Gastrocnemius medialis (tissue), 4 donors: ENCODE results near the gene CDKAL1. TPM values are rescaled to one million over a fixed set of nuclear protein-coding genes. Genes with fewer than 3 reads are reported as not detected.

Experiments
- ATAC-seq, 2 donors: fragments of 150-250 bp; one replicate each; pipeline ENCODE4 v1.9.1; 2016
- DNase-seq, 2 donors: peaks; one replicate each; pipeline ENCODE4 v3.0.0-alpha.2; 2019
- H3K27ac ChIP-seq, 4 donors: fragments of 200-600 bp; sonication (generic); 1 replicate in 1 of 4; 2 replicates in 3 of 4; pipeline ENCODE4 v1.5.1; 2016 to 2018; ENCODE audit warnings: mild to moderate bottlenecking in 2 of 4, moderate library complexity in 1 of 4
- H3K27me3 ChIP-seq, 3 donors: fragments of 200-600 bp; sonication (generic) in 2 of 3; 1 replicate in 1 of 3; 2 replicates in 2 of 3; pipeline versions ENCODE4 v1.5.1 to v1.6.0; 2016 to 2019; ENCODE audit warnings: mild to moderate bottlenecking in 1 of 3, moderate library complexity in 1 of 3
- H3K36me3 ChIP-seq, 2 donors: fragments of 200-600 bp; sonication (generic) in 1 of 2; one replicate each; pipeline ENCODE4 v1.5.1; 2017 to 2018
- H3K4me1 ChIP-seq, 2 donors: fragments of 200-600 bp; sonication (generic) in 1 of 2; one replicate each; pipeline ENCODE4 v1.5.1; 2016 to 2017; ENCODE audit warnings: mild to moderate bottlenecking in 2 of 2
- H3K4me3 ChIP-seq, 4 donors: fragments of 200-600 bp; sonication (generic) in 3 of 4; 1 replicate in 1 of 4; 2 replicates in 3 of 4; pipeline ENCODE4 v1.5.1; 2016 to 2019; ENCODE audit warnings: mild to moderate bottlenecking in 2 of 4
- H3K9me3 ChIP-seq, 3 donors: fragments of 200-600 bp; sonication (generic) in 2 of 3; 1 replicate in 1 of 3; 2 replicates in 2 of 3; pipeline ENCODE4 v1.5.1; 2016 to 2019
- CTCF ChIP-seq, 5 experiments: fragments of 450-650 bp in 3 of 5; fragments of 200-600 bp in 2 of 5; sonication (generic) in 2 of 5; IDR thresholded peaks in 4 of 5; conservative IDR thresholded peaks in 1 of 5; 1 replicate in 4 of 5; 2 replicates in 1 of 5; pipeline ENCODE4 v1.5.1; 2016 to 2019; ENCODE audit warnings: antibody characterized with exemption in 5 of 5, mild to moderate bottlenecking in 3 of 5, moderate library complexity in 3 of 5
- POLR2A ChIP-seq, 2 donors: fragments of 450-650 bp; IDR thresholded peaks; one replicate each; pipeline ENCODE4 v1.6.1; 2017; ENCODE audit warnings: antibody characterized with exemption in 2 of 2, mild to moderate bottlenecking in 2 of 2, moderate library complexity in 2 of 2
- in situ Hi-C, 4 donors: fragments of 200-750 bp; cut with MboI; loops; one replicate each; pipeline versions ENCODE4 v1.15.0 to v1.8.0; 2017; ENCODE audit warnings: low sequenced_read_pairs in 4 of 4
- intact Hi-C: fragments of 100-400 bp; cut with DNase I; formaldehyde crosslinking; loops from one replicate; pipeline ENCODE4 v1.15.1; 2023; ENCODE audit warnings: low total_unique reads
- total RNA-seq, 4 donors: library from RNA; depleted of rRNA; stranded (reverse); fragments of >200 nt; gene quantifications; one replicate each; pipeline versions ENCODE4 v1.1.0 to v1.2.3, GENCODE V29; 2016

CDKAL1 gene
- total RNA-seq, 4 donors from 2014 or later, result 9.6 to 17.0 (median 11.4) TPM

GRCh38 chr6:20797597-20797996, 263.3 kb downstream of the CDKAL1 start:
- Histone ChIP-seq H3K4me1 (no peaks in the 10 kb centered on the region), H3K36me3 (no peaks in the 10 kb centered on the region), H3K9me3 (no peaks in the 10 kb centered on the region), H3K27ac (no peak overlapping the region), H3K4me3 (no peak overlapping the region), H3K27me3 (no peaks in the 10 kb centered on the region)
- ATAC-seq, result no peak
- in situ Hi-C loops, result no loop called here
- no peak for DNase-seq
- TF ChIP-seq POLR2A (IDR thresholded peaks at IDR 0.05) (no peak), CTCF (IDR thresholded peaks at IDR 0.05 in 4 of 5, conservative IDR thresholded peaks at IDR 0.05 in 1 of 5) (no peak)
- intact Hi-C loops, result no loop called here

- Histone ChIP-seq H3K9me3 (no peaks in the 10 kb centered on the region), H3K4me1 (no peaks in the 10 kb centered on the region), H3K27me3 (no peaks in the 10 kb centered on the region), H3K27ac (no peak overlapping the region), H3K4me3 (no peak overlapping the region), H3K36me3 (no peaks in the 10 kb centered on the region)
- TF ChIP-seq POLR2A (IDR thresholded peaks at IDR 0.05) (no peak), CTCF (IDR thresholded peaks at IDR 0.05 in 4 of 5, conservative IDR thresholded peaks at IDR 0.05 in 1 of 5) (no peak)
- no peak for ATAC-seq
- DNase-seq, result no peak
- intact Hi-C loops (no loop called here), in situ Hi-C loops (no loop called here)
Observed at GRCh38 chr6:20800229-20800628, 266.0 kb downstream of the CDKAL1 start.

- ATAC-seq (no peak), DNase-seq (no peak)
- no peak overlapping the region for H3K4me3 ChIP-seq
- no peaks in the 10 kb centered on the region for H3K27me3 ChIP-seq
- intact Hi-C loops, result no loop called here
- no peaks in the 10 kb centered on the region for H3K4me1 ChIP-seq
- in situ Hi-C loops, result no loop called here
- no peaks in the 10 kb centered on the region for H3K9me3 ChIP-seq
- no peaks in the 10 kb centered on the region for H3K36me3 ChIP-seq
- H3K27ac ChIP-seq, result no peak overlapping the region
- TF ChIP-seq POLR2A (IDR thresholded peaks at IDR 0.05) (no peak), CTCF (IDR thresholded peaks at IDR 0.05 in 4 of 5, conservative IDR thresholded peaks at IDR 0.05 in 1 of 5) (no peak)
Observed at GRCh38 chr6:20800653-20801052, 266.4 kb downstream of the CDKAL1 start.

- intact Hi-C loops (no loop called here), in situ Hi-C loops (no loop called here)
- ATAC-seq, result no peak
- Histone ChIP-seq H3K9me3 (no peaks in the 10 kb centered on the region), H3K4me1 (no peaks in the 10 kb centered on the region), H3K36me3 (no peaks in the 10 kb centered on the region), H3K27me3 (no peaks in the 10 kb centered on the region), H3K4me3 (no peak overlapping the region), H3K27ac (no peak overlapping the region)
- TF ChIP-seq CTCF (IDR thresholded peaks at IDR 0.05 in 4 of 5, conservative IDR thresholded peaks at IDR 0.05 in 1 of 5) (no peak), POLR2A (IDR thresholded peaks at IDR 0.05) (no peak)
- DNase-seq, result no peak
Observed at GRCh38 chr6:20801595-20801994, 267.3 kb downstream of the CDKAL1 start.

GRCh38 chr6:20802596-20802995, 268.3 kb downstream of the CDKAL1 start:
- H3K9me3 ChIP-seq, result no peaks in the 10 kb centered on the region
- H3K27me3 ChIP-seq, result no peaks in the 10 kb centered on the region
- no peak for TF ChIP-seq CTCF (IDR thresholded peaks at IDR 0.05 in 4 of 5, conservative IDR thresholded peaks at IDR 0.05 in 1 of 5)
- TF ChIP-seq POLR2A (IDR thresholded peaks at IDR 0.05), result no peak
- H3K36me3 ChIP-seq, result no peaks in the 10 kb centered on the region
- intact Hi-C loops, result no loop called here
- no peaks in the 10 kb centered on the region for H3K4me1 ChIP-seq
- in situ Hi-C loops, result no loop called here
- DNase-seq (no peak), ATAC-seq (no peak)
- no peak overlapping the region for H3K27ac ChIP-seq
- H3K4me3 ChIP-seq, result no peak overlapping the region
